GM12891 (cell line): ENCODE results near the gene BAIAP2.

ENCODE experiments used
- POLR2AphosphoS5 ChIP-seq: IDR thresholded peaks from 2 replicates; pipeline ENCODE4 v1.6.1; 2011; ENCODE audit warnings: low read depth, low read length, control low read depth
- TAF1 ChIP-seq: IDR thresholded peaks from 2 replicates; pipeline ENCODE4 v1.6.1; 2011; ENCODE audit warnings: low read depth, low read length, control low read depth

- TF ChIP-seq TAF1 (no peak), POLR2AphosphoS5 (no peak)
Observed at GRCh38 chr17:81048827-81049371, 13.9 kb downstream of the BAIAP2 start.
